RWPE1 (cell line): ENCODE results near the gene NUSAP1.
"Not testable (repeated sequence)": the region's sequence is repeated elsewhere in the genome, so short reads cannot be mapped to it uniquely, and the experiment has no call there.

Experiments
- CTCF ChIA-PET: fragments of 350-600 bp; sonication (Branson Sonifier 250); formaldehyde crosslinking; extraction: SDS; loops from one replicate; lab custom pipeline; 2021; lab: Yijun Ruan, JAX
- POLR2A ChIA-PET: fragments of 400-600 bp; formaldehyde crosslinking; extraction: SDS; loops from one replicate; lab custom pipeline; 2020; ENCODE audit warnings: antibody characterized with exemption; ENCODE audit not compliant: low non-redundant PET; lab: Yijun Ruan, JAX
- DNase-seq: peaks from one replicate; pipeline ENCODE4 v3.0.0; 2012; ENCODE audit warnings: low spot score
- H3K27ac ChIP-seq: fragments of 450-650 bp; 2 replicates; pipeline ENCODE4 v1.5.1; 2017
- CTCF ChIP-seq: fragments of 450-650 bp; conservative IDR thresholded peaks from 2 replicates; pipeline ENCODE4 v1.5.1; 2017; ENCODE audit warnings: low read depth, mild to moderate bottlenecking

NUSAP1 gene

GRCh38 chr15:41417418-41418195 lies 84.9 kb downstream of the NUSAP1 start:
- no peak for TF ChIP-seq CTCF
- ChIA-PET CTCF (no interaction called here), POLR2A (no interaction called here)
- DNase-seq = peak; percentile 38
- peak overlapping the region; percentile 75 for H3K27ac ChIP-seq

GRCh38 chr15:41423979-41424659 lies 91.4 kb downstream of the NUSAP1 start:
- CTCF ChIA-PET = interaction anchor here (0.7 kb wide), 1 partner anchor 121 kb away, joined by 3 read pairs; no protein-coding TSS in a partner anchor
- no peak for DNase-seq

DNA sequence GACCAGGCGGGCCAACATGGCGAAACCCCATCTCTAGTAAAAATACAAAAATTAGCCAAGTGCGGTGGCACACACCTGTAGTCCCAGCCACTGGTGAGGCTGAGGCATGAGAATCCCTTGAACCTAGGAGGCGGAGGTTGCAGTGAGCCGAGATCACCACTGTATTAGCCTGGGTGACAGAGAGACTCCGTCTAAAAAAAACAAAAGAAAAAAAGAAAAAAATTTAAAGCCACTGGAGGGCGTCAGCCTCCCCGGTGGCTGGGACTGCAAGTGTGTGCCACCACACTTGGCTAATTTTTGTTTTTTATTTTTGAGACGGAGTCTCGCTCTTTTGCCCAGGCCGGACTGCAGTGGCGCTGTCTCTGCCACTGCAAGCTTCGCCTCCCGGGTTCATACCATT lies 92.1 kb downstream of the NUSAP1 start:
- ChIA-PET POLR2A (no interaction called here), CTCF (no interaction called here)
- no peak overlapping the region for H3K27ac ChIP-seq
- no peak for TF ChIP-seq CTCF
- no peak for DNase-seq

More at GRCh38 chr15:41423979-41424659, 91.4 kb downstream of the NUSAP1 start:
- TF ChIP-seq CTCF = no peak
- no peak overlapping the region for H3K27ac ChIP-seq
- POLR2A ChIA-PET = no interaction called here

GRCh38 chr15:41425907-41426306 lies 93.2 kb downstream of the NUSAP1 start:
- POLR2A ChIA-PET, H3K27ac ChIP-seq, CTCF ChIA-PET, DNase-seq: not testable (repeated sequence)

DNA sequence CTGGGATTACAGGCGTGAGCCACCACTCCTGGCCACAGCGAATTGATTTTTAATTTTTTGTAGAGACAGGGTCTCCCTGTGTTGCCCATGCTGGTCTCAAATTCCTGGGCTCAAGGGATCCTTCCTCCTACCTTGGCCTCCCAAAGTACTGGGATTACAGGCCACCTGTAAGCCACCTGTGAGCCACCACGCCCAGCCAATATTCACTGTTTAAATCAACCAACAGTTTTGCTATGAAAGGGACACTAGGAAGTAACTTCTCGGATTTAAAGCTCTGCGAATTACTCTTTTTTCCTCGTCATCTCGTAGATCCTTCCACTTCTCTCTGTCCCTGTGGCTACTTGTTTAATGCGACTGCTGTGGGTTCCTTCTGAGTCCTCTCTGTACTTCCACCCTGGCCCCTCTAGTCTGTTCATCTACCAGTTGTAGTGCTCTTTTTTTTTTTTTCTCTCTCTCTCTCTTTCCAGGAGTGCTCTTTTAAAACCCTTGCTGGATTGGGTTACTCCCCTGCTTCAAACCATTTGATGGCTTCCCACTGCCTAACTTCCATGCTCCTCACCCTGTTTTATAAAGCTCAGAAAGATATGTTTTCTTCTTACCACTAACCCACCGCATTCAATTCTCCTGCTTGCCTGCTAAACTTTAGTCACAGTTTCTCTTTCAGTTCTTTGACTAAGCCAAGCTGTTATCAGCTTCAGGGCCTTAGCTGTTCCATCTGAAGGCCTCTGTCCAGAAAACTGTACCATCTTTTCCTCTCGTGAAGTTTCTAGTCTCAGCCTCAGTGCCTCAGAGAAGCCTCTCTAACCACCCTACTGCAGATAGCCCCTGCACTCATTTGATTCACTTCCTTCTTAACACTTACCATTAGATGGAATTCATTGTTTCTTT lies 96.6 kb downstream of the NUSAP1 start:
- ChIA-PET CTCF (interaction anchor here (0.6 kb wide), 1 partner anchor 363 kb away, joined by 3 read pairs; no protein-coding TSS in a partner anchor), POLR2A (no interaction called here)
- H3K27ac ChIP-seq = no peak overlapping the region
- TF ChIP-seq CTCF = no peak
- DNase-seq = no peak
